Measurements from ENCODE around the gene HK3.

Gene HK3

DNA sequence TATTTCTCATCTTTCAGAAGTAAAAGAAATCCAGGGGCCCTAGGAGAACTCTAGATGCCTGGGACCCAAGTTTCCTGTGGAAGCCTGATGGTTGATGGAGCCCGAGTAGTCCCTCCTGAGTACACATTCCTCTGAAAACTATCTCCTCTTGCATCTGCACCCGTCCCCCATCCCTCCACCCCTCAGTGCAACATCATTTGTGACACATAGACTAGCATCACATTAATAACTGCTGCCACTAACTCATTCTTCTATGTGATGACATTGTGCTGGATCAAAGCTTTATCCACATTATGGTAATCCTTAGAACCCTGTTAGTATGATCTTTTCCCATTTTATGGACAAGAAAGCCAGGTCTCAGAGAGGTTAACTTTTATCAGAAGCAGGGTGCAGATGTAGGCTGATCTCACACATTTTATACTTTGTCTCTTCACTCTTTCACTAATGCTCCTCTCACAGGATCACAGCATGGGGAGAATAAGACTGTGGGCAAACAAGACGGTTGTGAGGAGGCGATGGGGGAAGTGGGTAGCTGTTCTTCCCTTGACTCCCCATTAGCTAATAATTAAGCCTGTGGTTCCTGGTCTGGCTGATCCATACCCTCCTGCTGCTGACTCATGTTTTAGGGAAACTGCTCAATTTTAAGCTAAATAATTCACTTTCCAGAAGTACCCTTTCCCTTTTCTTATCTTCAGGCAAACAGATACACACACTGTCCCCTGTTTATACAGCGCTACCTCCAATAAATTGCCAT lies 3.9 kb upstream of the HK3 start:
- DNase-seq (ENCODE audit: low read depth in 2 of 2), result no peak

- DNase-seq (ENCODE audit: low read depth in 2 of 2), result no peak
Observed at GRCh38 chr5:176902102-176902814, 3.1 kb upstream of the HK3 start.

GRCh38 chr5:176901260-176902101 lies 2.3 kb upstream of the HK3 start:
- no peak for DNase-seq (ENCODE audit: low read depth in 2 of 2)

- DNase-seq (ENCODE audit: low read depth in 2 of 2), result no peak
Observed at GRCh38 chr5:176900780-176901204, 1.6 kb upstream of the HK3 start.

DNA sequence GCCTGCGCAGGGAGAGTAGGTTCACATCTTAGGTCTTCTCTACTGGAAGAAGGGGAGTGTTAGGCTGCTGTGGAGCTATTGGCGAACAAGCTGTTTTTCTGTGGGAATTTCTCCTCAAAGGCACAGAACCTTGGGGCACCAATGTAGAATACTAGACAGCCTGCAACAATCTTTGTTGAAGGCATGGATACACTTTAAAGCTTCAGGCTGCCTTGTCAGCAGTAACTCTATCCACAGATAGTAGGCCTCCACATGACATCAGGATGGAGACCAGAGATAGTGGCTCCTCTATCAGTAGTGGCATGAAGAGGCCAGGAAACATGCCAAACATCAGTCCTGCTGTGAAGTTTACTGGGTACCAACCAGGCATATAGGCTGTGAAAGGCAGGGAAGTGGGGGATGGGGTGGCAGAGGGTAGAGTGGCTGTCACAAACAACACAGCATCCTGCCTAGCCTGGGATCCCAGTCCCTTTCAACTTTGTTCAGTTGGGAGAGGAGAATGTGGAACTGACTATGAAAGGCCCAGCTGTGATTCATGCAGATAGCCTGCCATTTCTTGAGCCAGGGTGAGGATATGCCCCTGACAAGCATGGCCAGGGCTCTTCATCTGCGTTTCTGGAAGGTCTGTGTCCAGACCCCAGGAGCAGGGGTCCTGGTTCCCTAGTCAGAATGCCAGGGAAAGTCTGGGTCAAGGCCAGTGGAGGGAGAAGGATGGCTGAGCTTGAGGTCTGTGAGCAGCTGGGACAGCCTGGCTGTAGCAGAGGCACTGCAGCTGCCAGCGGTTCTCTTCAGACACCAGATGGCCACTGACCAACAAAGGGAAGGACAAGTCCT lies 1.0 kb upstream of the HK3 start:
- no peak for DNase-seq (ENCODE audit: low read depth in 2 of 2)

- DNase-seq (ENCODE audit: low read depth in 2 of 2), result no peak
Observed at GRCh38 chr5:176897263-176897662, 1.9 kb downstream of the HK3 start.

GRCh38 chr5:176895831-176896230 lies 3.3 kb downstream of the HK3 start:
- DNase-seq (ENCODE audit: low read depth in 2 of 2), result no peak

- no peak for DNase-seq (ENCODE audit: low read depth in 2 of 2)
Observed at GRCh38 chr5:176894298-176894697, 4.8 kb downstream of the HK3 start.

- no peak for DNase-seq (ENCODE audit: low read depth in 2 of 2)
Observed at GRCh38 chr5:176892663-176893062, 6.5 kb downstream of the HK3 start.

DNA sequence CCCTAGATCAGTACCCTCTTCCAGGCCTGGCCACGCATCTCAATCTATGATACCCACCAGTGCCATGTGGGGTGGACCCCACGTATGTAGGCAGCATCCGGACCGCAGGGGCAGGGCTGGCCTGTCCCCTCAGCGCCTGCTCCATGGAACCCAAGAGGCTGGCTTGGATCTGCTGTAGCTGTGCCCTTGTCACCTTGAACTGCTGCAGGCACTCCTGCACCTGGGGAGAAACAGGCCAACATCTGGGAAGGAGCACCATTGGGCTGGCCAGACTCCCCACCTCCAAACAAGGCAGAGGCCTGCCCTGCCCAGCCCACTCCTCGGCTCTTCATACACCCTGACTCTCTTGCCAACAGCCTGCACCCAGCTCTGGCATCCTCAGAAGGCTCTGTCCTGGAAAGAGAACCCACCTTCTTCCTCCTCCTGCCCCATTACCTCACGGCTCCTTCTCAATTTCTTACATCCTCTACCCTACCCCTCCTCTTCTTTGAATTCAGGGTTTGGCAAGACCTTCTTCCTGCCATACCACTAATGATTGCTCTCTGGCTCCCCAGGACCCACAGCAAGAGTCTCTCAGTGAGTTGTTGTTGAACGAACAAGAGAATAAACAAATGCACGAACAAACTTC lies 7.7 kb downstream of the HK3 start:
- no peak for DNase-seq (ENCODE audit: low read depth in 2 of 2)

DNA sequence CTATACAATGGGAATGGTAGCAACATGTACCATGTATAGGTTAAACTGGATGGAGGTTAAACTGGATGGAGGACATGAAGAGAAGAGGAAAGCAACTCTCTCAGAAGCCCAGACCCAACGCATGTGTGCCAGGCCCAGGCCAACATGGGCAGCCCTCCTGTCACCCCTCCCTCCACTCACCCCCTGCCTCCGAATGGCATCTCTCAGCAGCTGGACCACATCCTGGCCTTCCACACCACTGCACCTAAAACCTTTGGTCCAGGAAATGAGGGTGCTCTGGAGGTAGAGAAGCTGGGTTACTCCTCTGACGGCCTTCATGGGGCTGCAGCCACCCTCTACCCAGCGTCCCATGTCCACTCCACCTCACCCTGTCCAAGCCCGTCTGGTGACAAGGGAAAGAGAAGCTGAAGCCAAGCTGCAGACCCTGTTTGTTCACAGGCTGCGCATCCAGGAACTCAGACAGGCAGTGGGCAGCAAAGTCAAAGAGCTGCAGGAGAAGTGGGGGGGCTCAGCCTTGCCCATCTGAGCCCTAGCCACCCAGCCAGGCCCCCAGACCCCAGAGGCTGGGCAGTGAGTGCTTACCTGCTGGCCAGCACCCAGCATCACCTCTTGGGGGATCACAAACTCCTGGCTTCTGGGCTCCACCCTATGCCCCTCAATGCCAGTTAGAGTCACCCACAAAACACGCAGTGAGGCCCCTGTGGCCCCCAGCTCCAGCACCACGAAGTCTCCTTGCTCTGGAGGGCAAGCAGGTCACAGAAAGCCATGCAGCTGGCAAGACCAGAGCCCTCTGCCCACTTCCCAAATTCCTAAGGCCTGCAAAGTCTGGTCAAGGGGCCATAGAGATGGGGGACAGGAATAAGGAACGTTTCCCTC lies 8.5 kb downstream of the HK3 start:
- DNase-seq (ENCODE audit: low read depth in 2 of 2), result no peak

DNA sequence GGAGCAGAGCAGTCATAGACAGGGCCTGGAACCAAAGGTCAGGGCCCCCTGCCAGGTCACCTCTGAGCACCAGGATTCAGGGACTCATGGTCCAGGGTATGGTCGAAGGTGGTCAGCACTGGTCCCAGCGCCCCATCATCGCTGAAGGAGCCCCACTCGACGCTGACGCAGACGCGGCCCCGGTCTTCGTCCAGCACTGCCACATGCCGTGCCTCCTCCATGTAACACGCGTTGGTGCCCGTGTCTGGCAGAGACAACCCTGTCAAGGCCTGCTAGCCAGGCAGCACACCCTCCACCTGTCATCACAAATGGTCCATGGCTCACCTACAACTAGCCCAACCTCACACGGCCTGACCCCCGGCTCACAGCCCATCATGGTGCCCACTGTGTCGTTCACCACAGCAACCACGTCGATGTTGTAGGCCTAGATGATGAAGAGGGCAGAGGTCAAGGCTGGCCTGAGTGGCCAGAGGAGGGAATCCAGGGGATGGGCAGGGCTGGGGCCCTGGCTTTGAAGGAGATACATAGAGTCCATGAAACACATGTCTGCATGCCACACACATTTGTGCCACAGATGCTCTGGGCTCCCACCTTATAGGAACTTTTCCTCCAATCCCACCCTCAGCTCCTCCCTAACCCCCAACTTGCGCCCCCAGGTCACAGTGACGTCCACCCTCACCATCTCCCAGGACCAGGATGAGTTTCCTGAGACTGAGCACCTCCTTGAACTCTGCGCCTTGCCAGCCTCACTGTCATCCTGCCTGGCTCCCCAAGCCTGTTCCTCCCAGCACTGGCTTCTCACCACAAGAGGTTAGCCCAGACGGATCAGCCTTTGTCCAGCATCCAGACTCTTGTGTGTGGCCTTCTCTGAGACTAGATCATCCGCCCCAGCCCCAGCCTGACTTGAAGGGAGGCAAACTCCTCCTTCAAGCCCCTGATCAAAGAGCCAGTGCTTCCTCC lies 9.5 kb downstream of the HK3 start:
- DNase-seq (ENCODE audit: low read depth in 2 of 2), result no peak

DNA sequence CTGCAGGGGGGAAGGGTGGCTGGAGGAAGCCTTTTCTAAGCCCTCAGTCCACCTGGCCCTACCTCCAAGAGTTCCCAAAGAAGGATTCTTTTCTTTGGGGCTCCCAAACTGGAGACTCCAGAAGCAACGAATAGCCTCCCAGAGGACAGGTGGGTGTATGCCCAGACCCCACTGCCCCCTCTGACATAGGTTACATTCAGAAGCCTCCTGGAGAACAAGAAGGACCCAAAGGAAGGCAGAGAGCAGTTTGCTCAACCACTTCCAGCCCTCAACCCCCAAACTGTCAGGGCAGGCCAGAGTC lies 10.3 kb downstream of the HK3 start:
- DNase-seq (ENCODE audit: low read depth in 2 of 2), result no peak

GRCh38 chr5:176888016-176888864 lies 10.9 kb downstream of the HK3 start:
- DNase-seq (ENCODE audit: low read depth in 2 of 2), result no peak

- no peak for DNase-seq (ENCODE audit: low read depth in 2 of 2)
Observed at GRCh38 chr5:176887252-176887849, 11.8 kb downstream of the HK3 start.

GRCh38 chr5:176886336-176887251 lies 12.6 kb downstream of the HK3 start:
- no peak for DNase-seq (ENCODE audit: low read depth in 2 of 2)

DNA sequence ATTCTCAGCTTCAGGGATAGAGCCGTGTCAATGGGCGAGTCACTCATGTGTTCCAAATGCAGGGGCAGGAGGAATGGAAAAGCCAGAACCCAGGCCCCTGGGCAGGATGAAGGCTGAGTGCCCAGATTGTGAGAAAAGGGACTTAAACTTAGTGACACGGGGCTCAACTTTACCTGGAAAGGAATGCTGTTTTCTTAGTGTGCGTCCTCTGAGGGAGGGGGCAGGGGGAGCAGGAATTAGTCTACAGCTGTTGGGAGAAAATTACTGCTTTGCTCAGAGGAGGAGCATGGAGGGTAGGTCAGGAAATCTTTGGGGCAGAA lies 14.6 kb downstream of the HK3 start:
- DNase-seq (ENCODE audit: low read depth in 2 of 2), result no peak

All from activated CD8-positive, alpha-beta memory T cell treated with anti-CD3 and anti-CD28 coated beads for 4 hours (primary cell).